HEK293 (cell line): ENCODE results near the gene CPHXL.

Experiments used
- CTCF ChIP-seq: fragments of 450-650 bp; formaldehyde crosslinking; IDR thresholded peaks from 2 replicates; pipeline ENCODE4 v1.5.1; 2016; ENCODE audit warnings: missing biosample characterization, missing genetic modification characterization
- EGR2 ChIP-seq: fragments of 450-650 bp; formaldehyde crosslinking; IDR thresholded peaks from 2 replicates; pipeline ENCODE4 v1.5.1; 2016; ENCODE audit warnings: low read depth, missing biosample characterization, missing genetic modification characterization
- MEIS1 ChIP-seq: sonication (generic); formaldehyde crosslinking; IDR thresholded peaks from 2 replicates; pipeline ENCODE4 v1.8.1; 2022; ENCODE audit warnings: missing genetic modification reagents, mild to moderate bottlenecking, borderline replicate concordance
- ZNF10 ChIP-seq: fragments of 450-650 bp; formaldehyde crosslinking; IDR thresholded peaks from 2 replicates; pipeline ENCODE4 v1.5.1; 2017; ENCODE audit warnings: missing biosample characterization, missing genetic modification characterization
- ZNF175 ChIP-seq: fragments of 450-650 bp; formaldehyde crosslinking; IDR thresholded peaks from 2 replicates; pipeline ENCODE4 v1.5.1; 2016; ENCODE audit warnings: missing biosample characterization, missing genetic modification characterization
- ZXDB ChIP-seq: fragments of 450-650 bp; formaldehyde crosslinking; IDR thresholded peaks from 2 replicates; pipeline ENCODE4 v1.5.1; 2016; ENCODE audit warnings: missing biosample characterization, missing genetic modification characterization

DNA sequence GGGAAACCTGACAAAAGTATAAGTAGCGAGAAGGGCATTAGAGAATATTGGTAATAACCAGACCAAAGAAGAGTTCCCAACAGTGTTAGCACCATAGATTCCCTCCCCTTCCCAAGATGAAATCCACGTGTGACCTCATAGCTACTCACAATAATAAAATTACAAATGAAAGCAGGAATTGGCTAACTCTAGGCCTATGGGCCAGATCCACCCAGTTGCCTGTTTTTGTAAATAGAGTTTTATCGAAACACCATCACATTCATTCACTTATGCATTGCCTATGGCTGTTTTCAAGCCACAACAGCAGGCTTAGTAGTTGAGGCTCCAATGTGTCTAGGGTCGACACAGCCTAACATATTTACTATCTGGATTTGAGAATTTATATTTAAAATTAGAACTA is 7.8 kb downstream of the CPHXL start:
- TF ChIP-seq EGR2 (no peak), CTCF (tag by site-specific recombination) (no peak), ZNF175 (tag by site-specific recombination) (no peak), ZXDB (tag by site-specific recombination) (no peak), ZNF10 (tag by site-specific recombination) (no peak), MEIS1 (CRISPR knock-in tag) (no peak)
